HG03097 (cell line): ENCODE measurements around the gene ACSF2.

Experiments
- ATAC-seq: cut with Tn5 transposase; IDR thresholded peaks from one replicate; pipeline ENCODE4 v1.9.1; 2021; ENCODE audit not compliant: unreplicated experiment, low FRiP score

The ACSF2 gene

GRCh38 chr17:50437409-50437808, 11.4 kb downstream of the ACSF2 start:
- ATAC-seq, result no peak

- ATAC-seq, result no peak
Observed at GRCh38 chr17:50439008-50439407, 13.0 kb downstream of the ACSF2 start.

- no peak for ATAC-seq
Observed at GRCh38 chr17:50440172-50440837, 14.3 kb downstream of the ACSF2 start.

- no peak for ATAC-seq
Observed at GRCh38 chr17:50440838-50441829, 15.1 kb downstream of the ACSF2 start.

- no peak for ATAC-seq
Observed at GRCh38 chr17:50443505-50443974, 17.5 kb downstream of the ACSF2 start.

- ATAC-seq, result no peak
Observed at GRCh38 chr17:50444841-50445715, 19.1 kb downstream of the ACSF2 start.

GRCh38 chr17:50445730-50446325, 19.8 kb downstream of the ACSF2 start:
- no peak for ATAC-seq

GRCh38 chr17:50447870-50448595, 22.0 kb downstream of the ACSF2 start:
- ATAC-seq, result no peak

- ATAC-seq, result no peak
Observed at GRCh38 chr17:50448643-50449042, 22.6 kb downstream of the ACSF2 start.

GRCh38 chr17:50451943-50452629, 26.1 kb downstream of the ACSF2 start:
- no peak for ATAC-seq

GRCh38 chr17:50452630-50453300, 26.7 kb downstream of the ACSF2 start:
- no peak for ATAC-seq

GRCh38 chr17:50453901-50454300, 27.9 kb downstream of the ACSF2 start:
- no peak for ATAC-seq

- no peak for ATAC-seq
Observed at GRCh38 chr17:50457621-50458020, 31.6 kb downstream of the ACSF2 start.

GRCh38 chr17:50458270-50458669, 32.3 kb downstream of the ACSF2 start:
- no peak for ATAC-seq

GRCh38 chr17:50458701-50459676, 33.0 kb downstream of the ACSF2 start:
- ATAC-seq, result no peak

- no peak for ATAC-seq
Observed at GRCh38 chr17:50459756-50460155, 33.7 kb downstream of the ACSF2 start.

GRCh38 chr17:50460831-50461526, 35.0 kb downstream of the ACSF2 start:
- no peak for ATAC-seq
